Prostate gland (tissue), 2 donors: ENCODE results near the gene NOL9. TPM values are rescaled to one million over a fixed set of nuclear protein-coding genes. Genes with fewer than 3 reads are reported as not detected.

Experiments used
- DNase-seq: peaks from one replicate; pipeline ENCODE4 v3.0.0-alpha.2; 2019; ENCODE audit warnings: low spot score
- H3K27ac ChIP-seq, 2 donors: fragments of 200-600 bp; sonication (generic); 2 replicates each; pipeline ENCODE4 v1.5.1; 2017 to 2019
- H3K27me3 ChIP-seq: fragments of 200-600 bp; sonication (generic); replicated peaks from 2 replicates; pipeline ENCODE4 v1.5.1; 2019; ENCODE audit not compliant: insufficient read depth
- H3K36me3 ChIP-seq, 2 donors: fragments of 200-600 bp; sonication (generic); 1 replicate in 1 of 2; 2 replicates in 1 of 2; pipeline versions ENCODE4 v1.5.1 to v1.8.1; 2017 to 2019
- H3K4me1 ChIP-seq: fragments of 200-600 bp; sonication (generic); replicated peaks from 2 replicates; pipeline ENCODE4 v1.5.1; 2019
- H3K4me3 ChIP-seq, 2 donors: fragments of 200-600 bp; sonication (generic); 2 replicates each; pipeline ENCODE4 v1.5.1; 2017 to 2019
- H3K9me3 ChIP-seq: fragments of 200-600 bp; sonication (generic); 2 replicates; pipeline ENCODE4 v1.5.1; 2017
- POLR2A ChIP-seq: fragments of 450-650 bp; IDR thresholded peaks from one replicate; pipeline ENCODE4 v1.6.1; 2016; ENCODE audit warnings: antibody characterized with exemption, mild to moderate bottlenecking
- POLR2AphosphoS5 ChIP-seq: sonication (generic); formaldehyde crosslinking; IDR thresholded peaks from one replicate; pipeline ENCODE4 v1.6.1; 2017; ENCODE audit warnings: antibody characterized with exemption
- WGBS: methylation state at CpG from one replicate; pipeline ENCODE4 v1.1.5; 2018; 5-methylcytosine and 5-hydroxymethylcytosine counted together
- intact Hi-C: fragments of 100-400 bp; cut with DNase I; formaldehyde crosslinking; loops from one replicate; pipeline ENCODE4 v1.14.2; 2022
- total RNA-seq, 2 donors: library from RNA; depleted of rRNA; stranded (reverse); fragments of >200 nt; gene quantifications; one replicate each; pipeline ENCODE4 v1.1.0, GENCODE V29; 2016
- TF ChIP-seq, protein P1 (sequence below), 4 experiments: fragments of 200-600 bp in 2 of 4; fragments of 450-650 bp in 2 of 4; sonication (generic) in 2 of 4; IDR thresholded peaks; 1 replicate in 3 of 4; 2 replicates in 1 of 4; pipeline ENCODE4 v1.5.1; 2016 to 2019; ENCODE audit warnings: antibody characterized with exemption in 4 of 4, mild to moderate bottlenecking in 2 of 4, moderate library complexity in 2 of 4

Gene NOL9
- total RNA-seq, 2 donors from 2014 or later: 15.7 to 20.9 TPM

DNA sequence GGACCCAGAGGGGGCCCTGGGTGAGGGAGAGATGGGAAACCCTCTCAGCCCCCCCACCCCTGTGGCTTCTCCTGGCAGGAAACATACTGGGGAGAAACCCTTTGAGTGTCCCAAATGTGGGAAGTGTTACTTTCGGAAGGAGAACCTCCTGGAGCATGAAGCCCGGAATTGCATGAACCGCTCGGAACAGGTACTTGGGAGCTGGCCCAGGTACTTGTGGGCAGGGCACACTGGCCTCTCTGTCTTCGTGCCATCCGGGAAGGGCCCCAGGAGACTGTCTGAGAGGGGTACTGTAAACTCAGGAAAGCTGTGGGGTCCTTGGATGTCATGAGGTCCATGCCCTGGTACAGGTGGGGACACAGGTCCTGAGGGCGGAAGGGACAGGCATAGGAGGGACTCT is 31.5 kb upstream of the NOL9 start:
- Histone ChIP-seq H3K27me3 (no peaks in the 10 kb centered on the region), H3K27ac (no peak overlapping the region), H3K9me3 (no peaks in the 10 kb centered on the region), H3K4me1 (peaks cover 21% of the 10 kb centered on the region), H3K36me3 (peaks cover 4 to 5% of the 10 kb centered on the region in 2 donors), H3K4me3 (no peak overlapping the region)
- intact Hi-C loops: loop anchor here (5.0 kb wide), 1 partner anchor 41 kb away; no protein-coding TSS in a partner anchor
- DNase-seq: no peak
- 76% methylated on average over 7 of the region's 7 CpGs for WGBS
- TF ChIP-seq POLR2A (no peak), POLR2AphosphoS5 (no peak)
- TF ChIP-seq, protein P1, sequence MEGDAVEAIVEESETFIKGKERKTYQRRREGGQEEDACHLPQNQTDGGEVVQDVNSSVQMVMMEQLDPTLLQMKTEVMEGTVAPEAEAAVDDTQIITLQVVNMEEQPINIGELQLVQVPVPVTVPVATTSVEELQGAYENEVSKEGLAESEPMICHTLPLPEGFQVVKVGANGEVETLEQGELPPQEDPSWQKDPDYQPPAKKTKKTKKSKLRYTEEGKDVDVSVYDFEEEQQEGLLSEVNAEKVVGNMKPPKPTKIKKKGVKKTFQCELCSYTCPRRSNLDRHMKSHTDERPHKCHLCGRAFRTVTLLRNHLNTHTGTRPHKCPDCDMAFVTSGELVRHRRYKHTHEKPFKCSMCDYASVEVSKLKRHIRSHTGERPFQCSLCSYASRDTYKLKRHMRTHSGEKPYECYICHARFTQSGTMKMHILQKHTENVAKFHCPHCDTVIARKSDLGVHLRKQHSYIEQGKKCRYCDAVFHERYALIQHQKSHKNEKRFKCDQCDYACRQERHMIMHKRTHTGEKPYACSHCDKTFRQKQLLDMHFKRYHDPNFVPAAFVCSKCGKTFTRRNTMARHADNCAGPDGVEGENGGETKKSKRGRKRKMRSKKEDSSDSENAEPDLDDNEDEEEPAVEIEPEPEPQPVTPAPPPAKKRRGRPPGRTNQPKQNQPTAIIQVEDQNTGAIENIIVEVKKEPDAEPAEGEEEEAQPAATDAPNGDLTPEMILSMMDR (IDR thresholded peaks at IDR 0.05): no peak

DNA sequence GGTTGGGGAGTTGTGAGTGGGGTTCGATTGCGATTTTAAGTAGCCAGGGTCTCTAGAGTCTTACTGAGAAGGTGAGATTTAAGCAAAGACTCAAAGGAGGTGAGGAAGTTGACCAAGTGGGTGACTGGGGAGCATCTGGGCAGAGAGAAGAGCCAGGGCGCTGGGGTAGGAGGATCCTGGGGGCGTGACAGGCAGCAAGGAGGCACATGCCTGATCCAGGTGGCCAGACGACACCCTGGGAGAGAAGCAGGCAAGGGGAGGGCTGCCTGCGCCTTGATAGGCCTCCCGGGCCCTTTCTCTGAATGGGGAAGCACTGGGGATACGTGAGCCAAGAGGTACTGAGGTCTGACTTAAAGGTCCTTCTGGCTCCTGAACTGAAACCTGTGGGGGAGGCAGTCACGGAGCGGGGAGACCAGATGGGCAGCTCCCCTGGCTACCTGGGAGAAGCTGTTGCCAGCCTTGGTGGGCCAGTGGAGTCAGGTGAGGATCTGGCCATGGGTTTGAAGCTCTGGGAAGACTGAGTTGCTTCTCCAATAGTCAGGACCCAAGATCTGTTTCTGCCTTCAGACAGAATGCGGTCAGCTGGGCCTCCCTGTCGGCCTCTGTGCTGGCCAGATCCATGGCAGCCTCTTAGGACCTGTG is 30.9 kb upstream of the NOL9 start:
- intact Hi-C loops: loop anchor here (5.0 kb wide), 1 partner anchor 42 kb away; no protein-coding TSS in a partner anchor
- peaks cover 4 to 5% of the 10 kb centered on the region in 2 donors for H3K36me3 ChIP-seq
- peaks cover 24% of the 10 kb centered on the region for H3K4me1 ChIP-seq
- H3K27me3 ChIP-seq: no peaks in the 10 kb centered on the region
- no peak overlapping the region for H3K27ac ChIP-seq
- H3K9me3 ChIP-seq: no peaks in the 10 kb centered on the region
- DNase-seq: no peak
- TF ChIP-seq, protein P1 (IDR thresholded peaks at IDR 0.05): no peak
- no peak for TF ChIP-seq POLR2AphosphoS5
- TF ChIP-seq POLR2A: no peak
- WGBS: 80% methylated on average over 12 of the region's 12 CpGs
- no peak overlapping the region for H3K4me3 ChIP-seq

DNA sequence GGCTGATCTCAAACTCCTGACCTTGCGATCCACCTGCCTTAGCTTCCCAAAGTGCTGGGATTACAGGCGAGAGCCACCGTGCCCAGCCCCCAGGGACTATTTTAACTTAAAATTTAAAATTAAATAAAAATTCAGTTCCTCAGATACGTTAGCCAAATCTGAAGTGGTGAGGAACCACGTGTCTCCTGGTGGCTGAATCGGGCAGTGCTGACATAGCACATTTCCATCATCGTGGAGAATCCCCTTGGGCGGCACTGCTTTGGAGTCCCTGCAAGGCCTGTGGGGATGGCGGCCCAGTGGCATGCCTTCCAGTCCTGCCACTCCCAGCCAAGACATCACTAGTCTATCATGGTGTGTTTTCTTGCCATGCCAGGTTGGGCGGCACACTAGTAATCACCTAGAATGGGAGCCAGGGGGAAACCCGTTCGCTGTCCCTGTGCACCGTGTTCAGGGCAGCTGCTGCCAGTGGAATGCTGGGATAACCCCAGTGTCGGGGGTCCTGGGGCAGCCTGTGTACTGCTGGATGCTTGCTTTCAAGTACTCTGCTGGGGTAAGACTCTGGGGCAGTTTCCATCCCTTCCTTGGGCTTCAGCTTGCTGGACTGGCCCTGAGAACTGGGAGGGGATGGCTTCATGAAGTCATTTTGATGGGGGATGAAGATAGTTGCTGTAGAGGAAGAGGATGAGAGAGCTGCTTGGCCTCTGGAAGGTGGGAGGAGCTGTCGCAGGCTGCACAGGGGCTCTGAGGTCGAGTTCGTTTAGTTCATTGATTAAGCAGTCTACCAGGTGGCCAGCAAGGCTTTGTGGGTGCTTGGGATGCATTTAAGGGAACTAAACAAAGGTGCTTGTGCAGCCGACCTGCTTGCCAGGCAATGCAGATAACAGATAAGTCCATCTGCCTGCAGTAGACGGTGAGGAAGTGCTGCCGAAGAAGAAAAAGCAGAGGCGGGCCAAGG is 30.1 kb upstream of the NOL9 start:
- Histone ChIP-seq H3K4me1 (peaks cover 25% of the 10 kb centered on the region), H3K36me3 (peaks cover 0 to 5% of the 10 kb centered on the region in 2 donors), H3K4me3 (no peak overlapping the region), H3K9me3 (no peaks in the 10 kb centered on the region), H3K27me3 (no peaks in the 10 kb centered on the region), H3K27ac (no peak overlapping the region)
- no peak for DNase-seq
- 81% methylated on average over 21 of the region's 21 CpGs for WGBS
- intact Hi-C loops: loop anchor here (5.0 kb wide), 1 partner anchor 43 kb away; no protein-coding TSS in a partner anchor
- TF ChIP-seq, protein P1 (IDR thresholded peaks at IDR 0.05): no peak
- TF ChIP-seq POLR2A (no peak), POLR2AphosphoS5 (no peak)

DNA sequence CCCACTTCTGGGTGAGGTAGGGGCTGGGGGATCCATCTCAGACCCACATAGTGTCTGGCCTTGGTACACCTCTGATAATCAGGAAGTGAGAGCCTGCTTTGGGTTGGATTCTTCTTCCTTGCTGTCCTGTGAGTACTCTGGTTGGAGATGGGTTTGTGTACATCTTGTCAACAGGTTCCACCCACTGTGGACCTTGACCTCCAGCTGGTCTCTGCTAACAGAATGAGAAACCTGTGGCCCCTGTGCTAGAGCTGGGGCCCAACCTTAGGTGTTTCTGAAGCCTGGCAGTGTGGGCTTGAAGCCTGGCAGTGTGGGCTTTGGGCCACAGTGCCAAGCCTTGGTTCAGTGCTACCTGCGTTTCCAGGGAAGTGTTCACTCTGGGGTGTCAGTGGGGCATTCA is 28.1 kb upstream of the NOL9 start:
- no peak for DNase-seq
- TF ChIP-seq, protein P1 (IDR thresholded peaks at IDR 0.05): no peak
- TF ChIP-seq POLR2A (no peak), POLR2AphosphoS5 (no peak)
- intact Hi-C loops: no loop called here
- Histone ChIP-seq H3K9me3 (no peaks in the 10 kb centered on the region), H3K4me1 (peaks cover 18% of the 10 kb centered on the region), H3K27me3 (no peaks in the 10 kb centered on the region), H3K4me3 (no peak overlapping the region), H3K36me3 (no peaks in the 10 kb centered on the region), H3K27ac (peak overlapping the region in 1 of 2 donors; percentile 90)
- 57% methylated on average over 1 of the region's 1 CpG for WGBS
